HG02610 (cell line): ENCODE results near the gene GAGE10.

Experiments used
- ATAC-seq: cut with Tn5 transposase; IDR thresholded peaks from one replicate; pipeline ENCODE4 v1.9.1; 2021; ENCODE audit warnings: mild to moderate bottlenecking, moderate library complexity; ENCODE audit not compliant: unreplicated experiment

The GAGE10 gene, protein sequence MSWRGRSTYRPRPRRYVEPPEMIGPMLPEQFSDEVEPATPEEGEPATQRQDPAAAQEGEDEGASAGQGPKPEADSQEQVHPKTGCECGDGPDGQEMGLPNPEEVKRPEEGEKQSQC

DNA sequence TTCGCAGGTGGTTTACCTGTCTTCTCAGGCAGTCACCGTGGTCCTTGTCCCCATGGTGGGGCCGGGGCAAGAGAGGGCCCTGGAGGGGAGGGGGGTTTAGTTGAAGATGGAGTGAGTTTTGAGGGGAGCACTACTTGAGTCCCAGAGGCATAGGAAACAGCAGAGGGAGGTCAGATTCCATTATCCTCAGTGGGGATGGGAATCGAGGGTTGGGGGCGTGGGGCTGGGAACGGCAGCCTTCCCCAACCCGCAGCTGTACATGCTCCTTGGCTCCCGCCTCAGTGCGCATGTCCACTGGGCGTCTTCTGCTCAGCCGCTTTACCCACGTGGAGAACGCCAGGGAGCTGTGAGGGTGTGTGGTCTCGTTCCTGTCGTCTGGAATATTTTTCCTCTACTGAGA lies at the start of gene GAGE10:
Gene GAGE10 (plus strand): TSS at position 301 of the 400 bp plus-strand sequence. CDS start 1,214 bp downstream, outside the sequence.
- no peak for ATAC-seq

DNA sequence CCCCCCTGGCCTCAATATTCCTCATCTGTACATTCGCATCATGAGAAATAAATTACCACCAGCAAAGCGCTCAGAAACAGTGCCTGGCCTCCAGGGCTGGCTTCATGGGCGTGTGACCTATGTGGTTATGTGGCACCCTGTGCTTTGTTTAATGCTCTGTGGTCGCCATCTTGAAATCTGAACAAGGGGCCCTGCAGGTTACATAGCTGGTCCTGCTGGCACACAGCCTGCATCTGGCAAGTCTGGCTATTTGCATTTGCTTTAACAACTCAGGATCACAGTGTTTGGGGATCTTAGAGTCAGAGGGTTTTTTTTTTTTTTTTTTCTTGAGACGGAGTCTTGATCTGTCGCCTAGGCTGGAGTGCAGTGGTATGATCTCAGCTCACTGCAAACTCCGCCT lies 48.8 kb upstream of the GAGE10 start:
- ATAC-seq = no peak

DNA sequence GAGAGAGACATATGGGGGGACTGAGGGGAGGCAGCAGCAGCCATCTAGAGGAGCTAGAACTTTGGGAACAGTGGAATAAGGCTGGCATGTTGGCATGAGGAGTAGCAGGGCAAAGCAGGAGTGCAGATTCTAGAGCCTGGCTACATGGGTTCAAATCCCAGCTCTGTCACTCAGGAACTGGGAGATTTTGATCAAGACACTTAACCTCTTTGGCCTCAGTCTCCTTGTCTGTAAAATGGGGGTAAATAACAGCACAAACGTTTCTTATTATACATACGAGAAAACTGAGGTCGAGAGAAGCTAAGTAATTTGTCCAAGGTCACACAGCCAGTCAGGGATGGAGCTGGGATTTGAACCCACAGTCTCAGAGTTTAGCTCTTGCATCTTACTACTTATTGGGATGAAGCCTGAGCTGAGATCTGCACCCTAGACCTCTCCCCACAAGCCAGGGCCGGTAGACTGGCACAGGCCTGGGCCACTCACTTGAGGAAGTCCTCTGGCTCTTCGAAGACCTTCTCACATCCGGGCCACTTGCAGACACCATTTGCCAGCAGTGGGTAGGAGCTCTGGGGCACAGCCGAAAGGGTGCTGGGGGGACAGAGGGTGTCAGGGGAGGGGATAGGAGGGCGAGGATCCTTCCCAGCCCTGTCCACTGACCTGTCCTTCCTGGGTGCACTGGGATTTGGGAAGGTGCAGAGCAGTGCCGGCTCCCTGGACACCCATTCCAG lies 47.0 kb upstream of the GAGE10 start:
- no peak for ATAC-seq

DNA sequence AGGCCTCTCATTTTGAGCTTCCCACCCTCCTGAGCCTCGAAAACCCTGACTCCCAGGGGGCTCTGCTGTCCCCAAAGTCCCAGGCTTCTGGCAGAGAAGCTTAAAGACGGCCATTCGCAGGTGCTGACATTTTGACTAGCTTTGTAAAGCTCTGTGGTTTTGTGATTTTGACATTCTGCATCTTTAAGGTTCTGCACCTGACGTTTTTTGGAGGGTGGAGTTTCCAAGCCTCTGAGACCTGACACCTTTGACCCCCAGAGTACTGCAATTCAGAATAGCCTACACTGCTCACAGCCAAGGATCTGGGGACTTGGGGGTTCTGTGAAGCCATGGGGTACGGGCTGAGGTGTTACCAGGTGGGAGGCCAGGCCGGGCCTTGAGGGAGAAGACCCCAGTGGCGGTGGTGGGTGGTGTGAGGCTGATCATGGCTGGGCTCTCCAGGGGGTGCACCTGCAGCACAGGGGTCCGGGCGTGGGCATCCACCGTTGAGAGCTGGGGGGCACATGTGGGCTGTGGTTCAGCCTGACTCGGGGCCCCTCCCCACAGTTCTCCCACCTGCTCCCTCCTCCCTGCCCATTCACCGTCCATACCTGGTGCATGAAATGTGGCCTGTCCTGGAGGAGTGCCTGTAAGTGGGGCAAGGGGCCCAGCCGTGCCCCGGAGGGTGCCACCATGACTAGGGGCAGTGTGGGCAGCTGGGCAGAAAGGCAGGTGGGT lies 46.2 kb upstream of the GAGE10 start:
- no peak for ATAC-seq

DNA sequence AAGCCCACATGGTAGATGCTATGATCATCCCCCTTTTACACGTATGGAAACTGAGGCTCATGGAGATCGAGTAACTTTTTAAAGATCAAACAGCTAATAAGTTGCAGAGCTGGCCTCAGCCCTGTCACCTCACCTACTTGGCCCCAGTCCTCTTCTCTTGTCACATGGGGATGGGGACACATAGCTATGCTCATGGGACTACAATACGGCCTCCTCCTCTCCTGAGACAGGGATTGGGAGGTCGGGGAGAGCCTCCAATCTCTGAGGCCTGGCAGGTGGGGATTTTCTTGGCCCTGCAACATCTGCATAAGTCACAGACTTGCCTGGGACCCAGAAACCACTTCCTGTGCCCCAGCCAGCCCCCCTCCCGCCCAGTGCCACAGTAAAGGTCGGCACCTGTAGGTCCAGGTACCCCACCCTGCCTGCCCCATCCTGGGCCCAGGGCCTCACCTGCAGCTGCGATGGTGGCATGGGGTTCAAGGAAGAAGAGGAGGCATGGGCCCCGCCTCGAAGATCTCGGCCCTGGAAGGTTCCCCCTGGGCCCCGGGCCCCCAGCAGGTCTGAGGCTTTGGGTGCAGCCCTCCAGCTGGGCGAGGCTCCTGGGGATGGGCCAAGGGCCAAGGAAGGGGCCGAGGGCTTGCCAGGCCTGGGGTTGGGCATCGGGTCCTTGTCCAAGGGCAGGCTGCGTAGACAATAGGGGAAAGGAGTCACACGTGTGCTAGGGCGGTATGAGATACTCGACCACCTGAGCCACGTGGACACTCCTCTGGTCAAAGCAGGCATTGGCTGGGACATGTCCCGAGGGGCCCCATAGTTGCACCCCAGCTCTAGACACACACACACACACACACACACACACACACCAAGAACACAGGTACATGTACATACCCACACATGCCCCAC lies 45.3 kb upstream of the GAGE10 start:
- no peak for ATAC-seq

DNA sequence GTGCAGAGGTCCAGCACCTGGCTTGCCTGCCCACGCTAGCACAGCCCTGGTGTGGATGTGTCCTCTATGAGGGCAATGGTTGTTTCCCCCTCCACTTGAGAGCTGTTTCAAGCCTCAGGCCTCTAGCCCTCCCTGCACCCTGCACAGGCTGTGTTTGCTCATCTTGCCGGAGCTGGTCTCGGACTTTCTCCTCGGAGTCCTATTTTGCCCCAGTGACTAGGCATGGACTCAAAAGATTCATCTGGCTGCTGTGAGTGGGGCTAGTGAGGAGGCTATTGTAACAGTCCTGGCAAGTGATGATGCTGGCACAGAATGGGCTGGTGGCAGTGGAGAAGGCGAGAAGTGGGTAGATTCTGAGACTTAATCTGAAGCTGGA lies 44.7 kb upstream of the GAGE10 start:
- no peak for ATAC-seq

DNA sequence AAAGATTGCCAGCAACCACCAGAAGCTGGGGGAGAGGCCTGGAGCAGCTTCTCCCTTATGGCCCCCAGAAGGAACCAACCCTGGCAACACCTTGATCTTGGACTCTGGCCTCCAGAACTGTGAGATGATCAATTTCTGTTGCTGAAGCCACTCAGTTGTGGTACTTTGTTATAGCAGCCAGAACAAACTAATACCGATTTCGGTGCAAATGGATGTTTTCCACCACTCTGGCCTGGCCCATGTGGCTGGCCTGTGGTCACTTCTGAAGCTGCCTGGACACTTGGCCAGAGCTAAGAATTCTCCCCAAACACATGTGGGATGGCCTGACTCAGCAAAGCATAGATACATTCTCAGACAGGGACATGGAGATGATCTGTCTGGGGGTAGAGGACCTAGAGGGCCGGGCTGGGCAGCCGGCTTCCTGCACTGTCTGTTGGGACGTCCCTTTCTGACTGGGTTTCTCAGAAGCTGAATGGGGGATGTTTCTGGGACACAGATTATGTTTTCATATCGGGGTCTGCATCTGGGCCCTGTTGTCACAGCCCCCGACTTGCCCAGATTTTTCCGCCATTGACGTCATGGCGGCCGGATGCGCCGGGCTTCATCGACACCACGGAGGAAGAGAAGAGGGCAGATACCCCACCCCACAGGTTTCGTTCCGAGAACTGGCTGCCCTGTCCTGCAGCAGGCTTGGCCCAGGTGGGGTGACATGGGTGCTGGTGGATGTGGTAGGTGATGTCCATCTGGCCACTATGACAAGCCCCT lies 43.0 kb upstream of the GAGE10 start:
- ATAC-seq = no peak

DNA sequence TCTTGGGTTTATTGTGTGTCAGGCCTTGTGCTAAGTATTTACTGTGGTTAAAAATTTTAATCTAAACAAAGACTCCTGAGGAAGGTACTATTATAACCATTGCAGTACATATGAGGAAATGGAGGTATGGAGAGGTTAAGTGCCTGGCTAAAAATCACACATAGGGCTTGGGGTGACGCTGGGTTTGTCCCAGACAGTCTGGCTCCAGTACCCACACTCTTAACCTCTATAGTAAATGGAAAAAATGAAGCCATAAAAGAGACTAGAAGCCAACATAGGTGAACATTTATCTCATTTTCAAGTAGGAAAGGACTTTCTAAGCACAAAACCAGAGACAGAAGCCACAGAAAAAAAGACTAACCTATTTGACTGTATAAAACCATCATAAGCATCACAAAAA lies 40.8 kb upstream of the GAGE10 start:
- ATAC-seq = no peak

DNA sequence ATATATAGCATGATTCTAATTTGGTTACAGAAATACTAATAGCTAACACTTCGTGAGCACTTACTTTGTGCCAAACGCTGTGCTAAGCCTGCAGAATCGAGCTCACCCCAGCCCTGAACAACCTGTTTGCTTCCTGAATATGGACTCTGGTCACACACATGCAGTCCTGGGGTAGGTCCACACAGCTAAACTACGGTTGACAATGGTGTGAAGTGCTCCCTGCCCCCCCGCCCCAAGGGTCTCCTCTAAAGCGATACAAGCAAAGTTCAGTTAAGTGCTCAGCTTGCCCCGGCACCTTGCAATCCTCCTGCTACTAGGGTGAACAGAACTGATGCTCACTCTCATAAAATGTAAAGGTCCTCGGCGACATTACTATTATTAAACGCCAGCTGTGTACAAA lies 39.8 kb upstream of the GAGE10 start:
- ATAC-seq = no peak

DNA sequence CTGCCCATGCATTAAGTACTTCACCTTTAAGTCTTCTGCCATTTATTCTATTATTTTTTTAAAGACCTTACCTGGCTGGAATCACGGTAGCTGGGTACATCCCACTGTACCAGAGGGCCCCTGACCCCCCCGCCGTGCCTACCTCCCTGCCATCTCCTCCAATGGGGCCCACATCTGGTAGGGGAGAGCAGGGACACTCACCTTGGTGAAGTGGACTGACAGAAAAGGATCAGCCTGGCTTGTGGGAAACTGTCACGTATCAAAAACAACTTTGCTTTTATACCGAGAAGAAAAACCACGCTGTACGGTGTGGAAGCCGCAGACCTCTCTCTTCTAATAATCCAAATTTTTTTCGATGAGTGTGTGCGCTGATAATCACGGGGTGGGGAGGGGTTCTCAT lies 39.0 kb upstream of the GAGE10 start, which contains the start of gene FOXP3:
Gene FOXP3 (minus strand): TSS at position 251 of the 400 bp plus-strand sequence. CDS start 6,205 bp downstream, outside the sequence.
- no peak for ATAC-seq

DNA sequence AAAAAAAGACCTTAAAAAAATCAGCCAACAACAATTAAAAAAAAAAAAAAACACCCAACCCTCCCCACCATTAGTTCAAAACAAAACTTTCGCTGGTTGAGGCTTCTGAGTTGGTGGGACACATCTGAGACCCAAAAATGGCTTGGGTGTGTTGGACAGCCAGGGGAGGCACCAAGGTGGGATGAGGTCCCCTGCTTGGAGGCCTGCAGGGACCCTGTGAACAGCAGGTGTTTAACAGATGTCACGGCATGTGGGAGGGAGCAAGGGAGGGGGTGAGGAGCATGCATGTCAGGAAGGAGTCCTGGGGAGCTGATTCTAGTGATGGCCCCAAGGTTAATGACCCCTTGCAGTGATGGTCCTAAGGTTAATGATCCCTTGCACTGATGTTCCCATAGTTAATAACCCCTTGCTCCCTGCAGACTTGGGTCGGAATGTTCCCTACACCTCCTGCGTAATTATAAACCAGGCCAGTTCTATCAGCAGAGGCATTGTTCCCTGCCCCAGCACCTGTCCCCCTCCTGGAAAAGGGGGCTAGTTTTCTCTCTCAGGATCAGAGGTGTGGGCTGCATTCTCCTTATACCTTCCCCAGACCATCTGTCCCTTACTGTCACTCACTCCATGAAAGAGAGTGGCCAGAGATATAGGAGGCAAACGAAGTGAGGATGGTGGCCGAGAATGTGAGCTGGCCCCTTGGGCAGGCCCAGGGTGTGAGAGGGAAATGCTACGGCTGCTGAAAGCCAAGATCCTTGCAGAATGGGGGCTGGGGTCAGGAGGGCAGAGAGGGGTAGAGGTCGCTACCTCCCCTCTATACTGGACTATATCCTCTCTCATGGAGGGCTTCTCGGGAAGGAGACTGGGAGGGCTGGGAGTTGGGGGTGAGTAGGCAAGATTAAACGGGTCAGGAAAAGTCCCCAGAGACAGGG lies 36.7 kb upstream of the GAGE10 start:
- ATAC-seq = no peak

DNA sequence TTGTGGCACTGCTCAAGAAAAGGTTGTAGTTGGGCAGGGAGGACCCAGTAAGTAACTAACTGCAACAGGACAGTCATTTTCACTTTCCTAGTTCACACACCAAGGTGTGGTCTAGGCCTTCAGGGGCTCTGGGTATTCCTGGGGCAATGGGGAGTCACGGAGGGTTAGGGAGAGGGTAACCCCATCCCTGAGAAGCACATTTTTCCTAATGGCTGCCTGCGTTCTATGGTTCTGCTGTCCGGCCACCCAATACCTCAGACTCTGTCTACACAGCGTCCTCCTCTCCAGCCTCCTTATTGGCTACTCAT lies 34.8 kb upstream of the GAGE10 start:
- no peak for ATAC-seq

DNA sequence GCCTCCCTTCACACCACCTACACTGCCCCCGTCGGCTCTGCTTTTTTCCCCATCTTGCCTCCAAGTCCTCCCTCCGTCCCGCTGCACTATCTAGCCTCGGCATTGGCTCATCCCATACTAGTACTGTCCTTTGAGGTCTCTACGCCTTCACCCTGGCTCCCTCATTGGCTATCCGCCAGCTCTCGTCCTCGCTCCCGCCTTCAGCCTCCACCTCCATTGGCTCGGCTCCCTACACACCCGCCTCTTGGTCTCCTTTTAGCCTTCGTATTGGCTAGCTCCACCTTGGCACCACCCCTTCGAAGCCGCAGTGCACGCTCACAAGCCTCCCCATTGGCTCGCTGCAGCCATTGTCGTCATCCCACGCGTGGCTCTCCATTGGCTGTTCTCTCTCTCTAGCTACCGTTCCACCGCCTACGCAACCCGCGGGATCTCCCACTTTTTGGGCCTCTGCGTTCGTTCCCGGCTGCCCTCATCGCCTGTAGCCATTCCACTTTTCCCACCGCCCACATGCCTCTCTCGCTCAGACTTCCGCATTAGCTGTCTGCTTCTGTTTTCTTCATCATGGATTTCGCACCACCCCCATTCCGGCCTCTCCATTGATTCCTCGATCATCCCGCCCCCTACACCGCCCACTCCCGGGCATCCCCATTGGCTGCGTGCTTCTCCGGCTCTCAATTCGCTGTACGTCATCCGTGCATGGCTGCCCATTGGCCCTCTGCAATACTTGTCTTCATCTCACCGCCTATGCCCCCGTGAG lies 34.3 kb upstream of the GAGE10 start:
- ATAC-seq = peak; percentile 90

DNA sequence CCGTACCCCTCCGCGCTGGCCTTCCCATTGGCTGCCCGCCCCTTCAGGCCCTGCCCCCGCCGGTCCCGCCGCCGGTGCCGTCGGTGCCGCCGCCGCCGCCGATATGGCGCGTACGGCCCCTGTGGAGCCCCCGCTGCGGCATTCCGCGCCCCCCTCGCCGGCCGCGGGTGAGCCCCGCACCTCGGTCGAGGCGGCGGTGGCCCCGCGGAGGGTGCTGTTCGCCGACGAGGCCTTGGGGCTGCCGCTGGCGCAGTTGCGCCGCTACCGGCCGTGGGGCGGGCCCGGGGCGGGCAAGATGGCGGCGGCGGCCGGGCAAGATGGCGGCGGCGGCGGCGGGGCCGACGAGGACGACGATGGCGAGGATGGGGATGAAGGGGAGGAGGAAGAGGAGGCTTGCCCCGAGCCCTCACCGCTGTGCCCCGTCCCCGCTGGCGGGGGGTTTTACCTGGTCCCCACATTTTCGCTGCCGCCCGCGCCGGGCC lies 33.6 kb upstream of the GAGE10 start, which contains the start of gene PPP1R3F:
Gene PPP1R3F (plus strand): TSS at position 27 of the 482 bp plus-strand sequence. CDS start 77 bp downstream, at position 104.
- peak; percentile 14 for ATAC-seq

DNA sequence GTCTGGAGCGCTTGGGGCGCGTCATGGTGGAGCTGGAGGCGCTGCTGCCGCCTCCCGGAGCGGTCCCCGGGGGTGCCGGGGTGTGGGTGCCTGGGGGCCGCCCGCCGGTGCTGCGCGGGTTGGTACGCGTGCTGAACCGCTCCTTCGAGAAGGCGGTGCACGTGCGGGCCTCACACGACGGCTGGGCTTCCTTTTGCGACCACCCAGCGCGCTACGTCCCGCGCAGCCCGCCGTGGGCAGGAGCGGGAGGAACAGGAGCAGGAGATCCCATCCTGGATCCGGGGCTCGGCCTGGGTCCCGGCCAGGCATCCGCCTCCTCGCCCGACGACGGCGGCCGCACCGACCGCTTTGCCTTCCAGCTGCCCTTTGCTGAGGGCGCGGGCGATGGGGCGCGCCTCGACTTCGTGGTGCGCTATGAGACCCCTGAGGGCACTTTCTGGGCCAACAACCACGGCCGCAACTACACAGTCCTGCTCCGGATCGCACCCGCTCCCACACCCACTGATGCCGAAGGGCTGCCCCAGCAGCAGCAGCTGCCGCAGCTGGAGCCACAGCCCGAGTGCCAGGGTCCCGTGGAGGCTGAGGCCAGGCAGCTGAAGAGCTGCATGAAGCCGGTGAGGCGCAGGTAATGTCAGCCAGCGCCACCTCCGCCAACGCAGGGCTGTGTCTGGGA lies 33.1 kb upstream of the GAGE10 start:
- ATAC-seq = no peak

DNA sequence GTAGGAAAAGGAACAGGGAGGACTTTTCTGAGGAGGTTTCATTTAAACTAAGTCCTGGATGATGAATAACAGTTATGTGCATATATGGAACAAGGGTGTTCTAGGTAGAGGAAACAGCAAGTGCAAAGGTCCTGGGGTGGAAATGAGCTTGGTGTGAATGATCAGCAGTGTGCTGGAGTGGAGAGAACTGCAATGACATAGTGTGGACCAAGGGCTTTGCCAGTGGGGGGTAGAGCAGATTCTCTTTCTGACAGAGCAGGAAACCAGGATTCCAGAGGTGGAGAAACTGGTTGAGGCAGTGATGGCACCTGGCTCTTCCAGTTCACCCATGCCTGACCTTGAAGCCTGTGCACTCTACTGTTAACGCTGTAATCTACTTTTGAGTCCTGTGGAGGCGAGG lies 32.1 kb upstream of the GAGE10 start:
- ATAC-seq = no peak

DNA sequence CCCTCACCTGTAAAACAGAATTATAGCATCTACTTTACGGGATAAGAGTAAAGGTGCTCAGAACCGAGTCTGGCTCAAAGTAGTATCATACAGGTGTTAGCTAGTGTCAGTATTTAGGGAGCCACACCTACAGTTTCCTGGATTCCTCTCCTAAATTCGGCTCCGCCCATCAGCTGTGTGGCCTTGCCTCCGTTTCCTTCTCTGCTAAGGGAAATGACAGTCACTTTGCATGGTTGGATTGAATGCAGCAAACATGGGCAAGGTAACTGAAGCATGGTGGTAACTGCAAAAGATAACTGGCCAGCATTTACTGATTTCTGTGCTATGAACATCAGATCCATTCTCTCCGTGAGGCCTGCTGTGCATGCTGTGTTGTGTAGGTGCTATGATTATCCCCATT lies 31.0 kb upstream of the GAGE10 start:
- no peak for ATAC-seq

DNA sequence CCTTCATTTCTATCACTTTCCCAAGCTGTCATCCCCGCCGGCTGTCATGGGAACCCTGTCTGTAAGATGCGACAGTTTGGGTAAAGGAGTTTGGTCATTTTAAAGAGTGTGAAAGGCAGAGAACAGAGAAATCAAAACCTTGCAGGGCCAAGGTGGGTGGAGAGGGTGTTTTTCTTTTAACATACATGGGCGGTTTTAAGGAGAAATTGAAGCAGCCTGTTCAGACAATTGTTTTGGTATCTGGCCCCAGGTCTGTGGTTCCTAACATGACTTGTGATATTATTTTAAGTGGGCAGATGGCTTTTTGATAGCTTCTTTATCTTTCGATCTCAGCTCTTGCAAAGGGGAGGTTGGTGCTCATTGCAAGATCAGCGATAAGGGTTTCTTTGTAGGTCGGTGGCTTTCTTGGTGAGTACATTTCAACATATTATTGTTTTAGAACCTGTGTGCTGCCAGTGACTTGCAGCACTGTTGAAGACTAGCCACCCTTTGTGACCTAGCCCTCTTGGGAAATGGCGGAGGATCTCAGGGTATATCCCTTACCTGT lies 30.2 kb upstream of the GAGE10 start:
- ATAC-seq = no peak
